Stimulated activated CD8-positive, alpha-beta memory T cell treated with anti-CD3 and anti-CD28 coated beads, Interleukin-2, amount 100 ng/mL, for 1 hour (primary cell): Measurements from ENCODE around the gene NUTM2G.
"Not testable (repeated sequence)": the region's sequence is repeated elsewhere in the genome, so short reads cannot be mapped to it uniquely, and the experiment has no call there.

Experiments used
- DNase-seq, 2 donors: peaks; one replicate each; pipeline ENCODE4 v3.0.0-alpha.2; 2020; ENCODE audit warnings: low read depth in 2 of 2

Gene NUTM2G

GRCh38 chr9:96949346-96949745, 20.7 kb downstream of the NUTM2G start:
- DNase-seq = not testable (repeated sequence)

GRCh38 chr9:96950539-96950938, 21.9 kb downstream of the NUTM2G start:
- DNase-seq = not testable (repeated sequence)

GRCh38 chr9:96967591-96967990, 38.9 kb downstream of the NUTM2G start:
- not testable (repeated sequence) for DNase-seq

- DNase-seq = not testable (repeated sequence)
Measured at GRCh38 chr9:96972552-96972951, 43.9 kb downstream of the NUTM2G start.

DNA sequence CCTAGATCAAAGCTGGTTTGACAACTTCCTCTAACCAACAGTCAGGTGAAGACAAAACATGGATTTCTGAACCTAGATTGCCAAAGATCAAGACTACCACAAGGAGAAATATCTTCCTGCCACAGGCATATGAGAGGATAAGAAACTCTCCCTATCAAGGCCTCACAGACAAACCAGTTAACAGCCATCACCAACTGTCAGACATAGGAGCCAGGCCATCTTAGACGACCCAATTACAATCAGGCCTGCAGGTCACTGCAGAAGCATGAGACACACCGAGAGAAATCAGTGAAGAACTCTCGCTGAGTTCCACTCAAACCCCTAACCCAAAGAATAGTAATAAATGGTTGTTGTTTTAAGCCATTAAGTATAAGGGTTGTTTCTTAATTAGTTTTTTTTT, 45.4 kb downstream of the NUTM2G start:
- DNase-seq = not testable (repeated sequence)

GRCh38 chr9:96983496-96984122, 55.0 kb downstream of the NUTM2G start:
- DNase-seq = not testable (repeated sequence)

DNA sequence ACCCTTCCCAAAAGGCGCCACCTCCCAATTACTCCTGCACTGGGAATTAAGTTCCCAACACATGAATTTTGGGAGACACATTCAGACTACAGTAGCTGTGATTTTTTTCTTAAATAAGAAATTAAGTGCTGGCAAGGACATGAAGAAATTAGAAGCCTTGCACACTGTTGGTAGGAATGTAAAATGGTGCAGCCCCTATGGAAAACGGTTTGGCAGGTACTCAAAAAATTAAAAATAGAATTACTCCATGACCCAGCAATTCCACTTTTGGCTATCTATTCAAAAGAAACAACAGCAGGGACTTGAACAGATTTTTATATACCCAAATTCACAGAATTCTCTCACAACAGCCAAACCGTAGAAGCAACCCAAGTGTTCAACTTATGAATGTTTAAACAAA, 55.5 kb downstream of the NUTM2G start:
- DNase-seq = not testable (repeated sequence)

DNA sequence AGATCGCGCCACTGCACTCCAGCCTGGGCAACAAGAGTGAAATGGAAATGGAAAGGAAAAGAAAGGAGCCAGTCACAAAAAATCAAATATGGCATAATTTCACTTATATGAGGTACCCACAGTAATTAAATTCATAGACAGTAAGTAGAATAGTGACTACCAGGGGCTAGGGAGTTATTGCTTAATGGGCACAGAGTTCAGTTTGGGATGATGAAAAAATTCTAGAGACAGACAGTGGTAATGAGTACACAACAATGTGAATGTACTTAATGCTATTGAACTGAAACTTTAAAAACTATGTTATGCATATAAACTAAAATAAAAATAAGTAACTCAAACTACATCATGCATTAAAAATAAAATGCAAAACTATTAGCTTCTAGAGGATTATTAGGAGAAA, 56.2 kb downstream of the NUTM2G start:
- not testable (repeated sequence) for DNase-seq
